Sigmoid colon (tissue), 4 donors: Measurements from ENCODE around the gene FTO.

ENCODE experiments used
- CTCF ChIP-seq, 4 experiments: fragments of 450-650 bp in 3 of 4; fragments of 200-600 bp in 1 of 4; IDR thresholded peaks; one replicate each; pipeline ENCODE4 v1.5.1; 2016 to 2019; ENCODE audit warnings: antibody characterized with exemption in 4 of 4, mild to moderate bottlenecking in 3 of 4, moderate library complexity in 2 of 4
- EP300 ChIP-seq, 4 donors: sonication (generic); formaldehyde crosslinking; IDR thresholded peaks; one replicate each; pipeline ENCODE4 v1.6.1; 2017; ENCODE audit warnings: antibody characterized with exemption in 4 of 4
- POLR2AphosphoS5 ChIP-seq, 4 donors: sonication (generic); formaldehyde crosslinking; IDR thresholded peaks; one replicate each; pipeline ENCODE4 v1.6.1; 2017; ENCODE audit warnings: antibody characterized with exemption in 4 of 4

DNA sequence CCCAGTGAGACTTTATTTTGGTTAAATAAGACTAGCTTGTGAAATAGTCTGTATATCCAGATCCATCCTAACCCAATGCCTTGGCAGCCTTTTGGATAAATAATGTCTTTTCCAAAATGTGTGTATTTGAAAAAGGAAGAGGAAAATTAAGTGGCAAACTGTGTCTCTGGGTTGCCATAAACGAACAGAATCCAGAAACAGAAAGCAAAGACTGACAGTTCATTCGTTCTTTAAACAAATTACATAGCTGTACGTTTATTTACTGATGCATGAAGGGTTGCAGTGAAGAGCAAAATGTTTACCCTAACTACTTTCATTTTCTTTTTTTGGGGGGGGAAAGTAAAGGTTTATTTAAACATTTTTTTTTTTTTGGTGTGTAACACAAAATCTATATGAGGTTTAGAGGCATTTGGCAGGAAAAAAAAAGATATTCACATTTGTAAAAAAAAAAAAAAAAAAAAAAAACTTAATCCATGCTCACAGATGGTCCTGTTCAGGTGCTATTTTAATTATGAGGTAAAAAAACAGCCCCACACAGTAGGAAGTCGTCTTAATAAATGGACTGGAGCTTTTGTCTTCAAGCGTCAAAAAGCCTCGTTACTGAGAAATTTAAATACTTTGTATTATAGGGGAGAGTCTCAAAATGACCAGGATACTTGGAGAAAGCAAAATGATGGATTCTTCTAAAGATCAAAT, 245.9 kb downstream of the FTO start:
- TF ChIP-seq CTCF (IDR thresholded peaks at IDR 0.05): no peak
- TF ChIP-seq POLR2AphosphoS5 (IDR thresholded peaks at IDR 0.05): no peak
- TF ChIP-seq EP300 (IDR thresholded peaks at IDR 0.05): no peak
